Subcutaneous abdominal adipose tissue (tissue), 5 donors: ENCODE data around the gene SPRY4.
"Not testable (repeated sequence)": the region's sequence is repeated elsewhere in the genome, so short reads cannot be mapped to it uniquely, and the experiment has no call there.

Source experiments
- H3K27ac ChIP-seq: one replicate; pipeline ENCODE4 v1.7.0; 2013; ENCODE audit warnings: low read depth, mild to moderate bottlenecking, inconsistent platforms, low read length, moderate library complexity
- H3K27me3 ChIP-seq, 5 donors: one replicate each; pipeline ENCODE4 v1.7.0; 2013; ENCODE audit warnings: low read length in 5 of 5, inconsistent platforms in 1 of 5; ENCODE audit not compliant: control insufficient read depth in 5 of 5, insufficient read depth in 4 of 5
- H3K36me3 ChIP-seq, 5 donors: one replicate each; pipeline ENCODE4 v1.7.0; 2013; ENCODE audit warnings: low read length in 5 of 5; ENCODE audit not compliant: control insufficient read depth in 5 of 5, insufficient read depth in 5 of 5
- H3K4me1 ChIP-seq, 5 donors: one replicate each; pipeline ENCODE4 v1.7.0; 2013; ENCODE audit warnings: low read length in 5 of 5, mild to moderate bottlenecking in 3 of 5, moderate library complexity in 1 of 5; ENCODE audit not compliant: control insufficient read depth in 5 of 5, insufficient read depth in 5 of 5
- H3K4me3 ChIP-seq, 5 donors: one replicate each; pipeline ENCODE4 v1.7.0; 2013; ENCODE audit warnings: low read length in 5 of 5, low read depth in 1 of 5
- H3K9ac ChIP-seq, 5 donors: one replicate each; pipeline ENCODE4 v1.7.0; 2013; ENCODE audit warnings: low read length in 5 of 5, mild to moderate bottlenecking in 4 of 5, moderate library complexity in 3 of 5
- H3K9me3 ChIP-seq, 5 donors: one replicate each; pipeline ENCODE4 v1.7.0; 2013; ENCODE audit warnings: low read length in 5 of 5; ENCODE audit not compliant: control insufficient read depth in 5 of 5
- donor health status: healthy.
- donor health status: healthy.
- donor health status: healthy.
- donor health status: healthy.
- donor health status: healthy.

Gene SPRY4

GRCh38 chr5:142324871-142325724 is at the start of gene SPRY4:
TSS of gene SPRY4 (minus strand) at chr5:142325021. CDS start at chr5:142315108, 9,913 bp downstream.
- peaks cover 16 to 66% (median 63%) of the 10 kb centered on the region in 5 donors for H3K4me1 ChIP-seq
- no peaks in the 10 kb centered on the region for H3K9me3 ChIP-seq
- H3K36me3 ChIP-seq = no peaks in the 10 kb centered on the region
- peak within 1 kb of the TSS; percentile 77 to 98 (median 93) for H3K9ac ChIP-seq
- H3K27ac ChIP-seq = peak within 1 kb of the TSS; percentile 97
- H3K4me3 ChIP-seq = peak within 1 kb of the TSS; percentile 78 to 92 (median 91)
- peaks cover 0 to 6% (median 0%) of the 10 kb centered on the region in 5 donors for H3K27me3 ChIP-seq

- Histone ChIP-seq H3K4me3 (no peak overlapping the region), H3K27ac (no peak overlapping the region), H3K9me3 (no peaks in the 10 kb centered on the region), H3K36me3 (no peaks in the 10 kb centered on the region), H3K9ac (no peak overlapping the region), H3K4me1 (peaks cover 0 to 14% (median 7%) of the 10 kb centered on the region in 5 donors), H3K27me3 (no peaks in the 10 kb centered on the region)
These were observed 43.7 kb upstream of the SPRY4 start for GRCh38 chr5:142368529-142368928.

GRCh38 chr5:142366007-142366406 is 41.2 kb upstream of the SPRY4 start:
- no peak overlapping the region for H3K4me3 ChIP-seq
- no peak overlapping the region for H3K27ac ChIP-seq
- no peak overlapping the region for H3K9ac ChIP-seq
- no peaks in the 10 kb centered on the region for H3K9me3 ChIP-seq
- H3K27me3 ChIP-seq = no peaks in the 10 kb centered on the region
- peaks cover 4 to 25% (median 14%) of the 10 kb centered on the region in 5 donors for H3K4me1 ChIP-seq
- H3K36me3 ChIP-seq = no peaks in the 10 kb centered on the region

DNA sequence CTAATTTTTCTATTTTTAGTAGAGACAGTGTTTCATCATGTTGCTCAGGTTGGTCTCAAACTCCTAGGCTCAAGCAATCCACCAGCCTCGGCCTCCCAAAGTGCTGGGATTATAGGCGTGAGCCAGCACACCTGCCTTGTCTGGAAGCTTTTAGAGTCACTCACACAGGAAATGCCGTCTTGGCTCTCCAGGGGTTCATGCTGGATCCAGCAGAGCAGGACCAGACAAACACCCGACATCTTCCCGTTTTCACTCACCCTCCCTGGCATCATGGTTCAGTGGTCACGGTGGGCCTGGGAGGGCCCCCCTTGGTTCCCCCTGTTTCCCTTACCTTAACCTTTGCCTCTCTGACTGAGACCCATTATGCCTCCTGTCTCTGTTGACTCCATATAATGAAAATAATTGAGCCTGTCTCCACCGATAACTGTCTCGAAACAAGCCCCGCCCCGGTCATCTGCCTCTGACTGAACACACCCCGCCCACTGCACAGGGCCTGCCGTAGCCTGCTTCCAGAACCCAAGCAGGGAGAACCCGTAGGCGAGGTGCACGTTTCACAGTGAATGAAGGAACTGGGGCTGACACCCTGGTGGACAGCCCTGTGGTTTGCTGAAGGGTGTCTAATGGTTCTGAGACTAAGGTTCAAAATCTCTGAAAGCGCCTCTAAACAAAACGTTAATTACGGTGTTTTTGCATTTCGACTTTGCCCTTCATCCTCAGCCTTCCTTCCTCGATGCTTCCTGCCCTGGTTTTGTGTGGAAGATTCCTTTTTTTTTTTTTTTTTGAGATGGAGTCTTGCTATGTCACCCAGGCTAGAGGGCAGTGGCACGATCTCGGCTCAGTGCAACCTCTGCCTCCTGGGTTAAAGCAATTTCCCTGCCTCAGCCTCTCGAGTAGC is 39.7 kb upstream of the SPRY4 start:
- Histone ChIP-seq H3K27me3 (no peaks in the 10 kb centered on the region), H3K9me3 (no peaks in the 10 kb centered on the region), H3K9ac (peak overlapping the region in 3 of 5 donors; percentile 30 to 63 (median 39)), H3K36me3 (no peaks in the 10 kb centered on the region), H3K27ac (no peak overlapping the region), H3K4me1 (peaks cover 4 to 31% (median 14%) of the 10 kb centered on the region in 5 donors), H3K4me3 (peak overlapping the region in 4 of 5 donors; percentile 33 to 57 (median 48))

- Histone ChIP-seq H3K9me3 (no peaks in the 10 kb centered on the region), H3K4me1 (peaks cover 4 to 32% (median 14%) of the 10 kb centered on the region in 5 donors), H3K27ac (peak overlapping the region; percentile 61), H3K36me3 (no peaks in the 10 kb centered on the region), H3K4me3 (no peak overlapping the region), H3K27me3 (no peaks in the 10 kb centered on the region), H3K9ac (peak overlapping the region in 1 of 5 donors; percentile 2)
These were observed 38.8 kb upstream of the SPRY4 start for GRCh38 chr5:142363619-142363963.

GRCh38 chr5:142362193-142362592 is 37.4 kb upstream of the SPRY4 start:
- not testable (repeated sequence) for H3K9me3 ChIP-seq, H3K27me3 ChIP-seq, H3K4me3 ChIP-seq, H3K36me3 ChIP-seq
- Histone ChIP-seq H3K4me1 (peaks cover 5 to 46% (median 20%) of the 10 kb centered on the region in 5 donors), H3K9ac (peak overlapping the region in 2 of 5 donors; percentile 4 to 50), H3K27ac (peak overlapping the region; percentile 61)

DNA sequence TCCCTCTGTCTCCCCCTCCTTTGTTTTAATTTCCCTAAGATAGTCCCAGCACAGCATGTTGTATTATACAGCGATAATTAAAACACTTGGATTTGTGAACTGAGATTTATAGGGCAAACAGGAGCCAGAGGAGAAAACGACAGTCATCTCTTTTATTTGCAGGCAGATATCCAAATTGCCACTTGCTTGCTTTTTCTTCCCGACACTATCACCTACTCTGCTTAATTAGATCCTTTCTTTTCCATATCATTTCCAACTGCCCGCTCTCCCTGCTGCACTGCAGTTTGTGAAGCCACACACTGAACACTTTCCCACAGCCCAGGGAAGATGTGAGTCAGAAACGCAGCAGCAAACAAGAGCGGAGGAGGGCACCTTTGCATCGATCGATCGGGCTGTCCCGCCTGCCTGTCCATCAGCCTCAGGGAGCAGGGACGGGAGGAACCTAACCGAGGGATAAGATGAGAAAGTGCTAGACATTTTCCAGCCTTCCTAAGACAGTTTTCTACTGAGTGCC is 35.8 kb upstream of the SPRY4 start:
- Histone ChIP-seq H3K27me3 (no peaks in the 10 kb centered on the region), H3K4me1 (peaks cover 5 to 50% (median 24%) of the 10 kb centered on the region in 5 donors), H3K36me3 (no peaks in the 10 kb centered on the region), H3K27ac (no peak overlapping the region), H3K9me3 (no peaks in the 10 kb centered on the region), H3K9ac (no peak overlapping the region), H3K4me3 (no peak overlapping the region)

GRCh38 chr5:142360051-142360498 is 35.3 kb upstream of the SPRY4 start:
- H3K9ac ChIP-seq = no peak overlapping the region
- H3K36me3 ChIP-seq = no peaks in the 10 kb centered on the region
- H3K9me3 ChIP-seq = no peaks in the 10 kb centered on the region
- H3K4me1 ChIP-seq = peaks cover 5 to 50% (median 24%) of the 10 kb centered on the region in 5 donors
- H3K4me3 ChIP-seq = no peak overlapping the region
- H3K27me3 ChIP-seq = no peaks in the 10 kb centered on the region
- H3K27ac ChIP-seq = no peak overlapping the region

DNA sequence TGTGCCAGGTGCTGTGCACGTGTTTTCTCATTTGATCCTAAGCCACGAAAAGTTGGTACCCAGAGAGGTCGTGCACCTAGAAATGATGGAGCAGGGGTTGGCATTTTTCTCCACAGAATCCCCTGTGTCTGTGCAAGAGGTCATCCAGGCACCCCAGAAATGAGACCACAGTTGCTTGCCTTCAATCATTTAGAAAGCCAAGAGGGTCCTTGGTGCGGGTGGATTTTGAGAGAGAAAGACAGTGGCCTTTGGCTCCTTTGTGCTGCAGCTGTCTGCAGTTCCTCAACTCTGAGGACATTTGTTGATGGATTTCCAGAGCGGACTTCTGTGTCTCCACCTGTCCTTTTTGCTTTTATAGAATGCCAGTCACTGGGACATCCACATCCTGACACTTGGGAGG is 33.8 kb upstream of the SPRY4 start:
- no peaks in the 10 kb centered on the region for H3K27me3 ChIP-seq
- H3K9ac ChIP-seq = no peak overlapping the region
- H3K27ac ChIP-seq = no peak overlapping the region
- no peak overlapping the region for H3K4me3 ChIP-seq
- no peaks in the 10 kb centered on the region for H3K9me3 ChIP-seq
- H3K4me1 ChIP-seq = peaks cover 3 to 41% (median 21%) of the 10 kb centered on the region in 5 donors
- H3K36me3 ChIP-seq = no peaks in the 10 kb centered on the region
